K562 (cell line): ENCODE data around the gene ACAD10. TPM values are rescaled to one million over a fixed set of nuclear protein-coding genes. Genes with fewer than 3 reads are reported as not detected.

ENCODE experiments used
- ATAC-seq: fragments of 200-7000 bp; cut with Tn5 transposase; 3 replicates; pipeline ENCODE4 v1.9.1; 2020; ENCODE audit warnings: moderate library complexity
- BruUV-seq: library from RNA; stranded (reverse); fragments of 400-500 nt; replicated peaks from 2 replicates; lab custom pipeline; 2021; lab: Mats Ljungman, UMichigan
- CTCF ChIA-PET: fragments of 300-600 bp; formaldehyde crosslinking; extraction: SDS; loops from one replicate; lab custom pipeline; 2021; ENCODE audit warnings: low intra/inter-chr PET ratio; lab: Yijun Ruan, JAX
- POLR2A ChIA-PET: fragments of 300-600, 350-650 bp; sonication (Branson Sonifier 250); formaldehyde crosslinking; extraction: SDS; loops from one replicate; lab custom pipeline; 2021; ENCODE audit warnings: antibody characterized with exemption, inconsistent platforms; lab: Yijun Ruan, JAX
- DNase-seq, 4 experiments: peaks; one replicate each; pipeline versions ENCODE4 v3.0.0 to v3.0.0-alpha.2; 2011 to 2018; ENCODE audit warnings: low spot score in 3 of 4, mixed read lengths in 3 of 4; ENCODE audit errors: extremely low read depth in 1 of 4
- FAIRE-seq: peaks from 2 replicates; lab custom pipeline; 2011; peaks lifted over from hg19 to GRCh38; lab: Jason Lieb, UNC
- H2AFZ ChIP-seq: 2 replicates; pipeline ENCODE4 v1.6.0; 2011; ENCODE audit warnings: low read depth, low read length, control low read depth, inconsistent platforms
- H3K27ac ChIP-seq: fragments of 200-600 bp; 3 replicates; pipeline ENCODE4 v1.8.0; 2011; ENCODE audit warnings: low read depth, mild to moderate bottlenecking, control low read depth, inconsistent platforms, low read length, moderate library complexity, mixed read lengths; ENCODE audit errors: extremely low read depth
- H3K27me3 ChIP-seq, 2 experiments: fragments of 300-600 bp in 1 of 2; 2 replicates in 1 of 2; 3 replicates in 1 of 2; pipeline versions ENCODE4 v1.6.0 to v1.8.0; 2011; ENCODE audit warnings: inconsistent platforms in 2 of 2, low read length in 2 of 2, mild to moderate bottlenecking in 1 of 2, mixed read lengths in 1 of 2, moderate library complexity in 1 of 2; ENCODE audit not compliant: control insufficient read depth in 2 of 2, insufficient read depth in 2 of 2
- H3K36me3 ChIP-seq: fragments of 300-600 bp; 3 replicates; pipeline ENCODE4 v1.8.0; 2011; ENCODE audit warnings: mild to moderate bottlenecking, low read length, inconsistent platforms; ENCODE audit not compliant: control insufficient read depth, insufficient read depth
- H3K4me1 ChIP-seq, 2 experiments: fragments of 200-600 bp in 1 of 2; replicated peaks in 1 of 2; 2 replicates in 1 of 2; 3 replicates in 1 of 2; pipeline versions ENCODE4 v1.5.1 to v1.8.0; 2011; ENCODE audit warnings: inconsistent platforms in 2 of 2, low read length in 2 of 2, mild to moderate bottlenecking in 1 of 2, mixed read lengths in 1 of 2, moderate library complexity in 1 of 2; ENCODE audit not compliant: control insufficient read depth in 2 of 2, insufficient read depth in 2 of 2
- H3K4me2 ChIP-seq: 2 replicates; pipeline ENCODE4 v1.6.1; 2011; ENCODE audit warnings: low read length, control low read depth, inconsistent platforms, mixed read lengths; ENCODE audit not compliant: insufficient read depth
- H3K4me3 ChIP-seq: fragments of 200-600 bp; sonication (generic), shearing (Covaris generic); 2 replicates; pipeline ENCODE4 v1.5.1; 2016; ENCODE audit warnings: control low read depth, inconsistent platforms
- H3K79me2 ChIP-seq: fragments of 200-600 bp; 3 replicates; pipeline ENCODE4 v1.8.0; 2011; ENCODE audit warnings: low read length, inconsistent platforms; ENCODE audit not compliant: control insufficient read depth, insufficient read depth
- H3K9ac ChIP-seq, 2 experiments: 2 replicates each; pipeline versions ENCODE4 v1.6.0 to v1.6.1; 2011; ENCODE audit warnings: low read depth in 2 of 2, low read length in 2 of 2, control low read depth in 1 of 2, inconsistent platforms in 1 of 2, mild to moderate bottlenecking in 1 of 2, mixed read lengths in 1 of 2; ENCODE audit not compliant: insufficient read depth in 1 of 2
- H3K9me1 ChIP-seq: one replicate; pipeline ENCODE4 v1.6.0; 2011; ENCODE audit warnings: inconsistent platforms, mild to moderate bottlenecking, low read length, moderate library complexity; ENCODE audit not compliant: control insufficient read depth, insufficient read depth
- H3K9me3 ChIP-seq: replicated peaks from 2 replicates; pipeline ENCODE4 v1.5.1; 2011; ENCODE audit warnings: low read depth, low read length, inconsistent platforms; ENCODE audit not compliant: control insufficient read depth, insufficient read depth
- H4K20me1 ChIP-seq: replicated peaks from 2 replicates; pipeline ENCODE4 v1.6.1; 2011; ENCODE audit warnings: low read length, inconsistent platforms, mixed read lengths; ENCODE audit not compliant: control insufficient read depth, insufficient read depth
- ELF1 ChIP-seq: fragments of 200-800 bp; sonication (Bioruptor generic); IDR thresholded peaks from 2 replicates; pipeline ENCODE4 v1.6.1; 2016; ENCODE audit warnings: missing genetic modification characterization, missing compliant biosample characterization
- HLTF ChIP-seq: fragments of 450-650 bp; IDR thresholded peaks from 2 replicates; pipeline ENCODE4 v1.6.1; 2016
- PRMT5 ChIP-seq: sonication (generic); formaldehyde crosslinking; IDR thresholded peaks from 2 replicates; pipeline ENCODE4 v1.5.0; 2020; ENCODE audit warnings: missing genetic modification reagents
- U2AF2 ChIP-seq: fragments of 200-400 bp; formaldehyde crosslinking; optimal IDR thresholded peaks from 2 replicates; pipeline ENCODE3; 2017; ENCODE audit warnings: low read depth, mild to moderate bottlenecking, low read length
- WGBS: fragments of 100-300 bp; shearing (Covaris generic); methylation state at CpG from one replicate; pipeline ENCODE4 v1.1.6; 2016; ENCODE audit warnings: low coverage, mixed read lengths; ENCODE audit not compliant: insufficient coverage; ENCODE audit errors: missing lambda C conversion rate; 5-methylcytosine and 5-hydroxymethylcytosine counted together
- in situ Hi-C: fragments of 300-500 bp; cut with MboI; formaldehyde crosslinking; loops from 4 replicates; pipeline ENCODE4 v1.15.0; 2018; ENCODE audit warnings: inconsistent platforms, mixed read lengths
- intact Hi-C: fragments of 100-400 bp; cut with micrococcal nuclease; formaldehyde crosslinking; loops from 2 replicates; pipeline ENCODE4 v1.14.2; 2022
- polyA plus RNA-seq, 8 experiments: library from polyadenylated mRNA; depleted of rRNA in 4 of 8; stranded (reverse) in 5 of 8; unstranded in 3 of 8; fragments of >200 nt; fragmentation: Nextera tagmentation in 2 of 8; fragmentation: Illumina TruSeq in 1 of 8; extraction: Ambion mirVana in 2 of 8; extraction: Trizol in 1 of 8; gene quantifications; 2 replicates each; pipeline versions ENCODE4 v1.2.1 to v1.2.3, GENCODE V29; 2011 to 2014; ENCODE audit warnings: inconsistent platforms in 1 of 8, missing spikeins in 1 of 8
- total RNA-seq, 7 experiments: library from RNA; depleted of rRNA in 6 of 7; stranded (reverse); fragments of >200 nt in 6 of 7; fragmentation: Illumina TruSeq in 2 of 7; extraction: Trizol in 2 of 7; gene quantifications; 2 replicates each; pipeline versions ENCODE4 v1.2.1 to v1.2.3, GENCODE V29; 2011 to 2021; ENCODE audit warnings: low replicate concordance in 1 of 7
- TF ChIP-seq, protein P1 (sequence below), 2 experiments: fragments of 450-650 bp; IDR thresholded peaks; 2 replicates each; pipeline ENCODE4 v1.6.1; 2016; ENCODE audit warnings: mild to moderate bottlenecking in 2 of 2, borderline replicate concordance in 1 of 2, low read depth in 1 of 2, moderate library complexity in 1 of 2

Gene ACAD10
- total and polyA plus RNA-seq, 9 of the 15 experiments (the other 6 are each of a cell fraction or from before 2014, with no cell fraction given) = 2.3 to 19.2 (median 12.0) TPM

DNA sequence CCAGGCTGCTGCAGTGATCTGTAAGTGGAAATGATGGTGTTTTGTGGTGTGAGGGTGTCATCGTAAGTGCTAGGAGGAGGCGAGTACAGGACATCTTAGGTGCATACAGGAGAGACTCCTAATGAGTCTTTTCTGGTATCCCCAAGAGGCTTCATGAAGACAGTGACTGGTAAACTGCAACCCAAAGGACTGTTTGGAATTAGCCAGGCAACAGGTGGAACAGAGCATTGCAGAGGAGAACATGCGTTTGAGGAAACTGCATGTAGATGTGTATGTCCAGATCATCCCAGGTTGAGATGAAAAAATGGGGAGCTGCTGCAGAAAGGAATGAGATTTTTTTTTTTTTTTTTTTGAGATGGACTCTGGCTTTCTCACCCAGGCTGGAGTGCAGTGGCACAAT, 5.4 kb downstream of the ACAD10 start:
- Histone ChIP-seq H3K36me3 (peaks cover 14% of the 10 kb centered on the region; the same call in 2 of the 3 replicates), H3K9ac (no peak overlapping the region), H3K79me2 (peaks cover 12% of the 10 kb centered on the region), H2AFZ (no peak overlapping the region), H3K9me1 (no peaks in the 10 kb centered on the region), H3K27me3 (no peaks in the 10 kb centered on the region), H3K27ac (no peak overlapping the region), H3K9me3 (no peaks in the 10 kb centered on the region), H4K20me1 (no peaks in the 10 kb centered on the region), H3K4me1 (peaks cover 3 to 9% of the 10 kb centered on the region in 2 experiments; a peak in 3 of 5 replicates), H3K4me2 (no peak overlapping the region), H3K4me3 (no peak overlapping the region)
- intact Hi-C loops = no loop called here
- FAIRE-seq = no peak
- no peak for ATAC-seq
- no peak for DNase-seq
- no TSS peak for BruUV-seq
- 75% methylated on average over 3 of the region's 3 CpGs for WGBS
- in situ Hi-C loops = no loop called here
- ChIA-PET CTCF (no interaction called here), POLR2A (no interaction called here)
- TF ChIP-seq, protein P1, sequence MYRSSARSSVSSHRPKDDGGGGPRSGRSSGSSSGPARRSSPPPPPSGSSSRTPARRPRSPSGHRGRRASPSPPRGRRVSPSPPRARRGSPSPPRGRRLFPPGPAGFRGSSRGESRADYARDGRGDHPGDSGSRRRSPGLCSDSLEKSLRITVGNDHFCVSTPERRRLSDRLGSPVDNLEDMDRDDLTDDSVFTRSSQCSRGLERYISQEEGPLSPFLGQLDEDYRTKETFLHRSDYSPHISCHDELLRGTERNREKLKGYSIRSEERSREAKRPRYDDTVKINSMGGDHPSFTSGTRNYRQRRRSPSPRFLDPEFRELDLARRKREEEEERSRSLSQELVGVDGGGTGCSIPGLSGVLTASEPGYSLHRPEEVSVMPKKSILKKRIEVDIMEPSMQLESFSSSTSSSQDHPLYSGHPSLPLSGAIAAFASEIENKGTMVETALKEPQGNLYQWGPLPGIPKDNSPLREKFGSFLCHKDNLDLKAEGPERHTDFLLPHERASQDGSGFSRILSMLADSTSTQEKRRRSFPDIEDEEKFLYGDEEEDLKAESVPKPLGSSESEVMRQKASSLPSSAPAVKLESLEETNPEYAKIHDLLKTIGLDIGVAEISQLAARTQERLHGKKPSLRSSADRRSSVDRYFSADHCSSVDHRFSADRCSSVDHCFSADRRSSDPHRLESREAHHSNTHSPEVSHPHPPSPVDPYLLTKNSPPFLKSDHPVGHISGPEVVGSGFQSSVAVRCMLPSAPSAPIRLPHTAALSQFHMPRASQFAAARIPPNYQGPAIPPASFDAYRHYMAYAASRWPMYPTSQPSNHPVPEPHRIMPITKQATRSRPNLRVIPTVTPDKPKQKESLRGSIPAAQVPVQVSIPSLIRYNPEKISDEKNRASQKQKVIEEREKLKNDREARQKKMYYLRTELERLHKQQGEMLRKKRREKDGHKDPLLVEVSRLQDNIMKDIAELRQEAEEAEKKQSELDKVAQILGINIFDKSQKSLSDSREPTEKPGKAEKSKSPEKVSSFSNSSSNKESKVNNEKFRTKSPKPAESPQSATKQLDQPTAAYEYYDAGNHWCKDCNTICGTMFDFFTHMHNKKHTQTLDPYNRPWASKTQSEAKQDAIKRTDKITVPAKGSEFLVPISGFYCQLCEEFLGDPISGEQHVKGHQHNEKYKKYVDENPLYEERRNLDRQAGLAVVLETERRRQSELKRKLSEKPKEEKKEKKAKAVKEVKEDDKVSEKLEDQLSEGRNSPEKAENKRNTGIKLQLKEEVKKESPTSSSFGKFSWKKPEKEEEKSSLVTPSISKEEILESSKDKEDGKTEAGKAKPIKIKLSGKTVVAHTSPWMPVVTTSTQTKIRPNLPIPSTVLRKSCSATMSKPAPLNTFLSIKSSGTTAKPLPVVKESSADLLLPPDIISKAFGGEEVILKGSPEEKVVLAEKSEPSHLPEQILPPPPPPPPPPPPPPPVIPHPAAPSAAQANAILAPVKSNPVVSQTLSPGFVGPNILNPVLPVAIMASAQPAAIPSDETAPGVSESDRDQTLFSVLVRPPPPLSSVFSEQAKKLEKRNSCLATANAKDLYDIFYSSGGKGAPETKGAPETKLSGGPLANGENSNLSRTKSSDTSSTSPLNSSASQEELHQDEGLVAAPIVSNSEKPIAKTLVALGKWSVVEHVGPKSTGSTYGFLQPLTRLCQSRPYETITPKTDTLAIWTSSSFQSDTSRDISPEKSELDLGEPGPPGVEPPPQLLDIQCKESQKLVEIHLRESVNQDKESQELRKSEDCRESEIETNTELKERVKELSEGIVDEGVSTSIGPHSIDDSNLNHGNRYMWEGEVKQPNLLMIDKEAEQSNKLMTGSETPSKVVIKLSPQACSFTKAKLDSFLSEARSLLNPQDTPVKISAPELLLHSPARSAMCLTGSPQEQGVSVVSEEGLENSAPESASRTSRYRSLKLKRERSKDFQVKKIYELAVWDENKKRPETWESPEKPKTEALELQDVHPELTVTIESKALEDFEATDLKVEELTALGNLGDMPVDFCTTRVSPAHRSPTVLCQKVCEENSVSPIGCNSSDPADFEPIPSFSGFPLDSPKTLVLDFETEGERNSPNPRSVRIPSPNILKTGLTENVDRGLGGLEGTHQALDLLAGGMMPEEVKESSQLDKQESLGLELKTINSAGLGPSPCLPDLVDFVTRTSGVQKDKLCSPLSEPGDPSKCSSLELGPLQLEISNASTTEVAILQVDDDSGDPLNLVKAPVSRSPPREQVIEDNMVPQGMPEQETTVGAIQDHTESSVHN (IDR thresholded peaks at IDR 0.05; ENCODE audit: borderline replicate concordance in 1 of 2, low read depth in 1 of 2) = no peak
- TF ChIP-seq HLTF = no peak
- no peak for TF ChIP-seq U2AF2
- no peak for TF ChIP-seq PRMT5 (CRISPR knock-in tag)
- no peak for TF ChIP-seq ELF1 (tag)
